HG03025 (cell line): ENCODE measurements around the gene ARHGEF16.

ENCODE experiments used
- ATAC-seq: cut with Tn5 transposase; IDR thresholded peaks from one replicate; pipeline ENCODE4 v1.9.1; 2021; ENCODE audit warnings: mild to moderate bottlenecking, moderate library complexity; ENCODE audit not compliant: unreplicated experiment, low FRiP score

Gene ARHGEF16

DNA sequence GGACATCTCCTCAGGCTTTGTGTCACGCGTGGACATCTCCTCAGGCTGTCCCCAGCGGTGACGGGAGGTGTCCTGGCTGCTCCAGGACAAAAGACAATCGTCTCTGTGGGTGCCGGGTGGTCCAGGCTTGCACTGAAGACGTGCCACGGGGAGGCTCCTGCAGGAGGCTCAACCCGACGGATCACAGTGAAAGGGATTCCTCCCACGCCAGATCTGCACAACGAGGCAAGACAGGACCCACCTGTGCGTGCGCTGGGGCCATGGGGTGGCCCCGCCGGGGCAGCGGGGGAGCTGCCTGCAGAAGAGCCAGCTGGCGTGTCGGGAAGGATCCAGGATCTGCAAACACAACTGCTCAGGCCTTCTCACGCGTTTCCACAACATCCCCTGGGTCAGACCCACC is 18.8 kb upstream of the ARHGEF16 start:
- no peak for ATAC-seq

DNA sequence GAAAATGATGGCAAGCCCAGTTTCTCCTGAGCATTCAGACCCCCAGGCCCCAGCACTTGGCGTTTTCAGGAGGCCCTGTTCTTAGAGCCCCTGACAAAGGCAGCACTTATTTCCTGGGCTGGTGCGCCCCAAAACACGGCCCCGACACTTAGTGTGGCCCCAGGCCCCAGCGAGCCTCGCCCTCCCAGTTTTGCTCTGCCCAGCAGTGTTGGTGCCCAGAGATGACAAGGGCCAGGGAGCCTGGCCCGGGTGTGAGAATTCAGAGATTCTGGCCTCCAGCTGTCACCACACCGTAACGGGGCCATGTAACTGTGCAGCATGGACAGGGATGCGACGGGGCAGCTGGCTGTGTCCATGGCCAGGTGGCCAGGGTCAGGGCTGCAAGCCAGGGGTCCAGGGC is 18.0 kb upstream of the ARHGEF16 start:
- ATAC-seq, result no peak

DNA sequence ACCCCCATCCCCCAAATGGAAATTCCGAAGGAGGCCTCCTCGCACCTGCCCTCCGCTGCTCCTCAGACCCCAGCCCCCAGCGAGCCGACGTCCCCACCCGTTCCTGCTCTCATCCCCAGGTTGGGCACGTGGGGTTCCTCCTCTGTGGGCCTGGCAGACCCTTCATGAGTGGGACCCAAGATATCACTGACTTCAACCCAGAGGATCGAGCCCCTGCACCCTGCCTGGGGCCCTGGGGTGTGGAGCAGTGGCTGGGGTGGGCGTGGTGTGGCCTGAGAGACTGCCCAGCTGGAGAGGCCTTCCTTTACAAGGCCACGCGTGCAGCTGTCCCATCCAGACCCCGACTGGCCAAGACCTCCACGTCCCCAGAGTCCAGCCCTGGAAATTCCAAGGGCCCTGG is 17.6 kb upstream of the ARHGEF16 start:
- ATAC-seq, result no peak

DNA sequence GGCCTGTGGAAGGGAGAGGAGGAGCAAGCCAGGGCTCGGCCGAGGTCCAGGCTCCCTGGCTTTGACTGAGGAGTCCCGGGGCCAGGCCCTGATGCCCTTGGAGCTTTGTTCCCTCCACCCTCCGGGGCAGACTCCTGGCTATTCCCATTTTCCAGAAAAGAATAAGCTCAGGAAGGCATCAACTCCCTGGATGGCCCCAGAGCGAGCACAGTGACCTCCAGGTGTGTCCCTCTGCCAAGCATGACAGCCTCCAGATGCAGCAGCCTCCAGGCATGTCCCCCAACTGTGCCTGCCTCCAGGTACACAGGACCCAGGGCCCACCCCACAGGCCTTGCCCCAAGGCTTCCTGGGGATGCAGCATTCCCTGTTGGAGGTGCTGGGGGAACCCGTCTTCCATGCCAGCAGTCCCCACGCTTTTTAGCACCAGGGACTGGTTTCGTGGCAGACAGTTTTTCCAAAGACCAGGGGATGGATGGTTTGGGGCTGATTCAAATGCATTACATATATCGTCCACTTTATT is 15.7 kb upstream of the ARHGEF16 start:
- ATAC-seq, result no peak

DNA sequence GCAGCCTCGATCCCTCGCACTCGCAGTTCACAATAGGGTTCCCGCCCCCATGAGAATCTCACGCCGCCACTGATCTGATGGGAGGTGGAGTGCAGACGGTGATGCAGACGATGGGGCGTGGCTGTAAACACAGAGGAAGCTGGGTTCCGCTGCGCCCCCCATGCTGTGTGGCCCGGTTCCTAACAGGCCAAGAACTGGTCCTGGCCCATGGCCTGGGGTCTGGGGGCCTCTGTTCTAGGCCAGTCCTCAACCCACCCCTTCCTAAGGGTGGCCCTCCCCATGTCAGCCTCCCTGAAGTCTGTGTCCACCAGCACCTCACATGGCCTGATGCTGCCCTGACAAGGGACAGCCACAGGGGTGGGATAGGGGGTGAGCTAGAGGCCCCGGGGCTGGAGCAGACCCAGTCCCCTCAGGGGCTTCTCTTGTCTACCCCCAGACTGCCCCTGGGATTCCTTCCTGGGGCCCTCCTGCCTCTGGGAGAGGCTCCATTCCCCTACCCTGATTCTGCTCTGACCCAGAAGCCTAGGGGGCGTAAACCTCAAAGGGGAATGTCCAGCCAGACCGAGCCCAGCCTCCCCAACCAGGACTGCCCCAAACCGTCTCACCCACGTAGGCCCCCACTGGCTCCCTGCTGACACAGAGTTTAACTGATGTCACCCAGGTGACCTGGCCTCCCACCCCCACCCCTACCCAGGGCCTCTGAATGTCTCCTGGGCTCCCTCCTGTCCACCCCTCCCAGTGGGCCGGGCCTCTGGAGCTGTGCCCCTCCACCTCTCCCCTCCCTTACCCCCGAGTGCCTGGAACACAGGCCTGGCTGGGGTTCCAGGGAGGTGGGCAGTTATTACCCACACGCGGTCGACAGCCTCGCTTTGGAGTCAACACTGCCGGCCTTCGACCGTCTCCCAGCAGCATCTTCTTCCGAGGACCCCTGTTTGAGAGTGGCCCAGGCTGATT is 14.8 kb upstream of the ARHGEF16 start:
- ATAC-seq, result no peak

DNA sequence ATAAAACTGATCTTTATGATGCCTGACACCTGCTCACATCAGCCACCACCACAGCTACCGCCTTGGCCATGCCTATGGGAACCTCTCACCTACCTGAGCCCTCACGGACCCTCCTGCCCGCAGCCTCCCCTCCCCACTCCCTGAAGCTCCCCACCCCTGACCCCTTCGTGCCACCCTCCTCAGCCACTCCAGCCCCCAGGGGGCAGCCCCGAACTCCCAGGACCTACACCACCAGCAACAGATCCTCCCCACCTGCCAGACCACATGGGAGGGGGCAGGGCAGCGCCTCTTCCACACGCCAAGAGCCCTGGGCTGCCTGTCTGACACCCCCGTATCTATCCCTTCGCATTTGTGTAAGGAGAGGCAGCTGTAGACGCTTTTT is 14.2 kb upstream of the ARHGEF16 start:
- no peak for ATAC-seq

DNA sequence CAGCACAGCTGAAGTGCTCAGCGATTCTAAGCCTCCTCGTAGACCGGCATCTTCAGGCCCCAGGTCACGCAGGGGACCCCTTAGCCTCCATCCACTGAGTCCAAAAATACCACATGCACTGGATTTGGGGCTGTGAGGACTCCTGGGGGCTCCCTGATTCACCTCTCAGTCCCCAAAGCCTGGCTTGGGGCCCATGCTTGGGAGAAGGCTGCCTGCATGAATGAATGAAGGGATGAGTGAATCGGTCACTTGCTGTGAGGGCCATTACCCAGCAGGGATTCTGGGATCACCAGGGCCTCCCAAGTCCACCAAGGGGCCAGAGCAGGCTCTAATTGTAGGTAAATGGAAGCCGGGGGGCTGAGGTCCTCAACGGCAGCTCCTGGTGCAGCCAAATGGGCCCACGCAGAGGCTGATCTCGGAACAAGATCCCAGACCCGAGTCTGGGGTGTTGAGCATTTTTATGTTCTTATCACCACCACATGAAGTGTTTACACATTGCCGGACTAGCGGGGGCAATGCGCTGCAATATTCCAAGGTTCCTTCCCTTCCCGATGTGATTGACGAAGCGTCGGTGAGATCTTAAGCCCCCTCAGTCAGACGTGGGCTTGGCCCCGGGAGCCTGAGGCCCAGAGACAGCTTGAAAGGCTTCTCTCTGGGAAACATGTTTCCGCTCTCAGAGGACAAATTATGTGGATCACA is 13.6 kb upstream of the ARHGEF16 start:
- no peak for ATAC-seq

DNA sequence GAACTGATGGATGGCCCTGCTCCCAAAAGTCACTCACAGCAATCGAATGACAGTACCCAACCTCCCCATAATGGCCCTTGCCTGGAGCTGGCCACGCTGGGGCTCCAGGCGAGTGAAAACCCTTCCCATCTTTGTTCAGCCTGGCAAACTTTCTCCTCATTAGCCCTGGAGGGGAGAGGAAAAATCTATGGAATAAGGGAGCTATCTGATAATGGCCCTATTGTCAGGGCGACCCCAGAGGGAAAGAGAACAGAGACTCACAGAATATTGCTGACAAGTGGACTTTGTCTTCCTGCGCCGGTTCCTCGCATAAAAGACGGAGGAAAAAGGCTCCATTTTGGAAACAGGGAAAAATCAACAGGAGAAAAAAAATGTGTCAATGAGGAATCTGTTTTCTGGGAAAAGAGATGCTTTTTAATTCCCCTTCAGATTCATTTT is 13.0 kb upstream of the ARHGEF16 start:
- no peak for ATAC-seq

DNA sequence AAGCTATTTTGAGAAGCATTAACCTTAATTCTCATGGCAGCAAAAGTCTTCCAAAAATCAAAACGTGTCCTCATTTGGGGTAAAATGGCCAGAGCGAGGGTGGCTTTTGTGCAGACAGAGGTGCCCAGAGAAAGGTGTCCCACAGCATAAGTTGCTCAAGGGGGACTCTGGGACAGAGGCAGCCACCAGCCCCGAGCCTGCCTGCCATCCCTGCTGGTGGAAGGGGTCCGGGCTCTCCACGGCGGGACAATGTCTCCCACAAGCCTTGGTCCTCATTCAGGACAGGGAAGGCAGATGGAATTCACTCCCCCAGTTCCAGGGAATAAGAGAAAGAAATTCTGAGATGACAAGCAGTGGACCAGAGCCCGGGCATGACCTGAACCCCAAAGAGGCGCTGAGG is 12.6 kb upstream of the ARHGEF16 start:
- no peak for ATAC-seq

DNA sequence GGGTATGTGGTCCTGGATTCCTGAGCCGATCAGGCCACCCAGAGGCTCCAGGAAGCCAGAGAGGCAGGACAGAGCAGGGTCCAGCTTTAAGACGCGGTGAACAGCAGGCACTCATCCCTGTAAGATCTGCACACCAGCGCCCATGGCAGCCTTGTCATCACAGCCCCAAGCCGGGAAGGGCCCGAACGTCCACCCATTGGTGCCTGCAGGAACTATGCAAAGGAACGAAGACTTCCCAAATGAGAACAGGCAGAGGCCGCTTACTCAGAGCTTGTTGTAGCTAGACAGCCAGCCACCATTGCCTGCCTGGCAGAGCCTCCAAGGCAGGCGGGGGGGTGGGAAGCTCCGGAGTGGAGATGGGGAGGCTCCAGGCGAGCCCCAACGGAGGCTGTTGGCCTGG is 12.1 kb upstream of the ARHGEF16 start:
- no peak for ATAC-seq

DNA sequence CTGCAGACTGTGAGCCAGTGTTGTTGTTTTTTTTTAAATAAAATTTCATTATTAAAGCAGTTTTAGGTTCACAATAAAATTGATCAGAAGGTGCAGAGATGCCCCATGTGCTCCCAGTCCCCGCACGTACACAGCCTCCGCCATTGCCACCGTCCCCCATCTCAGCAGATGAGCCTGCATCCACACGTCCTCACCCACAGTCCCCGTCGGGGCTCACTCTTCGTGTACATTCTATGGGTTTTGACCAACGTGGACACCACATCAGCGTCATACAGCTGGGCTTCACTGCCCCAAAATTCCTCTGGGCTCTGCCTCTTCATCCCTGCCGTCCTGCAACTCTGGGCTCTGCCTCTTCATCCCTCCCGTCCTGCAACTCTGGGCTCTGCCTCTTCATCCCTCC is 11.6 kb upstream of the ARHGEF16 start:
- ATAC-seq, result no peak

DNA sequence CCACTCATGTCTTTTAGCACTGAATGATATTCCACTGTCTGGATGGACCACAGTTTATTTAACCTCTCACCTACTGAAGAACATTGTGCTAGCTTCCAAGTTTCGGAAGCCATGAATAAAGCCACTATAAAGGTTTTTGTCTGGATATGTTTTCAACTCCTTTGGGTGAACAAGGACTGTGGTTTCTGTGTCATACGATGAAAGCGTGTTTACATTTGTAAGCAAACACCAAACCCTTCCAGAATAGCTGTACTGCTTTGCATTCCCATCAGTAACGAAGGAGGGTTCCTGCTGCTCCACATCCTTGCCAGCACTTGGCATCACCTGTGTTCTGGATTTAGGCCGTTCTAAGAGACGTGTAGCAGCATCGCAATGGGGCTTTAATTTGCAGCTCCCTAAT is 10.7 kb upstream of the ARHGEF16 start:
- ATAC-seq, result no peak

DNA sequence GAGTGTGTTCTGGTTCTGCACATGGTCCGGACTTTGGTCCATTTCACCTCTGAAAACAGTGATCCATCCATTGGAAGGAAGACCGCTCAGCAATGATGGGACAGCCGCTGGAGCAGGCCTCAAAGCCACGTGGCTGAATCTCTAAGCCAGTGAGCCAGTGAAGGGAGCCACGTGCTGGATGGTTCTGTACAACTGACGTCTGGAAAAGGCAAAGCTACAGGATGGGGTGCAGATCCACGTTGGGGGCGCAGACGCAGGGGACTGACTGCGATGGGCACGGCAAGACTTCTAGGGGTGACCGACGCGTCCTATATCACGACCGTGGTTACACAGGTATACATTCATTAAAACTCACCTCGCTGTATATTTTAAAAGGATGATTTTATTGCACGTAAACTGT is 10.2 kb upstream of the ARHGEF16 start:
- ATAC-seq, result no peak

DNA sequence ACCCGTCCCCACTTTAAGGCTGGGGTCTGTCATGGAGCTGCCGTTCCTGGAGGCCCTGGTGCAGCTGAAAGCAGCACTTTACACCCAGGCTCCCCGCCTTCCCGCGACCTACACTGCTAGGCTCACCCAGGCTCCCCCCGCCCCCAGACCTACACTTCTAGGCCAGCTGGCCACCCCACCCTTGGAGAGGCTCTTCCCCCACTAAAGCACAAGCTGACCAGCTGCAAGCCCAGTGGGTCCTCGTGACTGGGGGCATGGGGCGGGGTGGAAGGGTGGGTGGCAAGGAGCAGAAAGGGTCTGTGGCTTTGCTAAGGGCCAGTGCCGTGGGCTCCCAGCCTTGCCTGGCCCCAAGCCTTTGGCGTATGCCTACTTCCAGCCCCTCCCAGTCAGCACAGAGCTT is 9.7 kb upstream of the ARHGEF16 start:
- no peak for ATAC-seq

DNA sequence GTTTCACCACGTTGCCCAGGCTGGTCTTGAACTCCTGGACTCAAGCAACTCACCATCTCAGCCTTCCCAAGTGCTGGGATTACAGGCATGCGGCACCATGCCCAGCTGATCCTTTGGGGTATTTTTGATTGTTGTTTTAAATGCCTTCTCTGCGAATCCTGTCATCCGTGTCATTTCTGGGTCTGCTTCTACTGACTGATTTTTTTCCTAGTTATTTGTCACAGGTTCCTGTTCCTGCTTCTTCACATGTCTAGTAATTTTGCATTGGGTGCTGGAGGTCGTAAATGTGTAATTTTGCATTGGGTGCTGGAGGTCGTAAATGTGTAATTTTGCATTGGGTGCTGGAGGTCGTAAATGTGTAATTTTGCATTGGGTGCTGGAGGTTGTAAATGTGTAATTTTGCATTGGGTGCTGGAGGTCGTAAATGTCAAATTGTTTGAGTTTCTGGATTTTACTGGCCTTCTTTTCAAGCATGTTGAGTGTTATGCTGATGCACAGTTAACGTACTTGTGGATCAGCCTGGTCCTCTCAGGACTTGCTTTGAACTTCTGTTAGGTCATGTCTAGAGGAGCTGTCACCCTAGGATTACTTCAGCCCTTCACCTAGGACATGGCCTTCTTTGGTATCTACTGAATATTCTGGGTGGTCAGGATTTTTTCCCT is 4.1 kb upstream of the ARHGEF16 start:
- no peak for ATAC-seq

DNA sequence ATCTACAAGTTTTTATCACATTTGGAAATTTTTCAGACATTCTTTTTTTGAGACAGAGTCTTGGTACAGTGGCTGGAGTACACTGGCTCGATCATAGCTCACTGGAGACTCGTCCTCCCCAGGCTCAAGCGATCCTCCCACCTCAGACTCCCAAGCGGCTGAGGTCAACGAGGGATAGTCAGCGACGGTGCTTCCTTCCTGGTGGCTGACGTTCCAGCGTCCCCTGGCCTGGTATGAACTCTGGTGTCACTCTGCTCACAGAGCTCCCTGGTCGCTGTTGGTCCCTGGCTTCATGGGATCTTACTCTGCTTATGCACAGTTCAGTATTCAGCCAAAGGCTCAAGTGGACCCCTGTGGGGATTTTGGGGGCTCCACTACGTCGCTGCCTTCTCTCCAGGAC is 3.5 kb upstream of the ARHGEF16 start:
- no peak for ATAC-seq

DNA sequence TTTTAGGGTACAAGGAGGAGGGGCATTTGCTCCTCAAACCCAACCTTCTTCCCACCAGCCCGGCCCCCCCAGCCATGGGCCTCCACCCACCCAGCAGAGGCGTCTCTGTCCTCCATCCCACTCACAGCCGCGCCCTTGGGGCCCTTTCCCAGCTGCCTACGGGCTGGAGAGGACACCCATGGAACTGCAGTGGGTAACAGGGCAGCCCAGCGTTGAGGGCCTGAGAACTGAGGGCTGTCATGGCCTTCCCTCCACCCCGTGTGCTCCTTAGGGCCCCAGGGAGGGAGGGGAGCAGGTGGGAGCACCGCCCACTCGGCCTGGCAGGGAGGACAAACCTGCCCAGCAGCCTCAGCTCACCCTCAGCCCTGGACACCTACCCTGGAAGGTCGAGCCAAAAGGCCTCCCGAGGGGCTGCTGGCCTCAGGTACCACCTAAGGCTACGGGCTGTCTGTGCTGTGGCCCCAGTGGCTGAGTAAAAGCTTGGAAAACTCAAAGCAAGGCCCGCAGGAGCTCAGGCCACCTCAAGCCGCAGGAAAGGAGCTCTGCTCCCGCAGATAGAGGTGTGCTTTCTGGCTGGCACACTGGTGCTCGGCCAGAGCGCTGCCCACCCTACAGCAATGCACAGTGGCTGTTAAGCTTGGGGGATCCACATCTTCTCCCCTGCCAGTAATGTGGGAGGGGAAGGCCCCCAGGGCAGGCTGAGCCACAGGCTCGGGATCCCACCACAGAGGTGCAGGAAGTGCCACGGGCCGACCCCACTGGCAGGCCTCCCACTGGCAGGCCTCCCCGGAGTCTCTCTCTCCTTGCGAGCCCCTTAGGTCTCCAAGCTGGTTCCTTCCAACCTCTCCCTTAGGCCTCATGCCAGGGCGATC is 2.2 kb upstream of the ARHGEF16 start:
- ATAC-seq, result no peak

DNA sequence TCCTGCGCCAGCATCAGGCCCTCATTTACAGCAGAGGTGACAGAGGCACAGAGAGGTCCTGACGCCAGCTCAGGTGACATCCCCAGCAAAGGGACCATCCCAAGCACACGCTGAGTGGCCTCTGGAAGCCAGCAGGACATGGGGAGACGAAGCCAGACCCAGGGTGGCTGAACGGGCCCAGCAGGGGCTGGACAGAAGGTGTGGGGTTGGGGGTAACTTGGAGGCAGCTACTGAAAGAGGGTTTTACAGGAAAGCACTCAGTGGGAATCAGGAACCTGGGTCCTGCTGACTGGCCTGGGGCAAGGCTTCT is 1.6 kb upstream of the ARHGEF16 start:
- ATAC-seq, result no peak

DNA sequence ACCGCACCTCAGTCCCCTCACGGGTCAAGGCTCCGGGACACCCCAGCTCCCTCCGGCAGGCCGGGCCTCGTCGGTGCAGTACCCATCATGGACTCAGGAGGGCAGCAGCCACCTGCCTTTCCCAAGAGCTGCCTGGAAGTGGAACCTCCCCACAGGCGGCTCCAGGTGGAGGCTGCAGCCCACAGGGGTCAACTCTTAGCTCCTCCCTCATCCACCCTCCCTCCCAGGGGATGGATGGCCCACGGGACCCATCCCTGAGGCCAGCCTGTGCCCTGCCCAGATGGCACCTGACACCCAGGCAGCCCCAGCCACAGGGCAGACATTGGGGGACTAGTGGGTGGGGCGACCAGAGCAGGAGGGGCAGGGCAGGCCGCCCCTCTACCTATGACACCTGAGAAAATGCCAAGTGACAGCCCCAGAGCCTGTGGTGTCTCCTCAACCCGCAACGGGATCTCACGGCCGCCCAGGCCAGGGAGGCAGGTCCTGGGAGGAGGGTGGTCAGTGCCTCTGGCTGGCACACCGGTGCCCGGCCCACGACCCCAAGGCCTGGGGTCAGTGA is 1.2 kb upstream of the ARHGEF16 start:
- ATAC-seq, result no peak
